Natural killer cell (primary cell): ENCODE results near the gene VSX1. TPM values are rescaled to one million over a fixed set of nuclear protein-coding genes. Genes with fewer than 3 reads are reported as not detected.
A peak's percentile ranks its signal among the peaks of the same experiment; 100 is the strongest.

ENCODE experiments used
- ATAC-seq, 3 donors: fragments of 150-1000 bp in 2 of 3; fragments of 200-7000 bp in 1 of 3; cut with Tn5 transposase; 1 replicate in 1 of 3; 2 replicates in 2 of 3; pipeline ENCODE4 v1.10.0; 2021; ENCODE audit warnings: mild to moderate bottlenecking in 2 of 3, moderate library complexity in 2 of 3
- DNase-seq, 2 donors: peaks; one replicate each; pipeline versions ENCODE4 v3.0.0 to v3.0.0-alpha.2; 2013 to 2021; ENCODE audit warnings: mixed read lengths in 1 of 2
- H3K27ac ChIP-seq: one replicate; pipeline ENCODE4 v1.5.1; 2013; ENCODE audit warnings: mild to moderate bottlenecking, low read length
- H3K27me3 ChIP-seq: one replicate; pipeline ENCODE4 v1.6.1; 2013; ENCODE audit warnings: low read length; ENCODE audit not compliant: control insufficient read depth, insufficient read depth
- H3K36me3 ChIP-seq: one replicate; pipeline ENCODE4 v1.6.1; 2013; ENCODE audit warnings: low read length; ENCODE audit not compliant: control insufficient read depth, insufficient read depth
- H3K4me1 ChIP-seq: one replicate; pipeline ENCODE4 v1.6.1; 2013; ENCODE audit warnings: low read length; ENCODE audit not compliant: control insufficient read depth, insufficient read depth
- H3K4me3 ChIP-seq: one replicate; pipeline ENCODE4 v1.5.1; 2013; ENCODE audit warnings: low read length
- H3K9me3 ChIP-seq: one replicate; pipeline ENCODE4 v1.6.1; 2013; ENCODE audit warnings: low read length; ENCODE audit not compliant: control insufficient read depth, insufficient read depth
- H3K27ac Mint-ChIP-seq, 2 donors: one replicate each; pipeline ENCODE4 v1.8.0; 2022; ENCODE audit warnings: mild to moderate bottlenecking in 2 of 2, mixed read lengths in 2 of 2, moderate library complexity in 1 of 2
- H3K27me3 Mint-ChIP-seq, 2 donors: one replicate each; pipeline ENCODE4 v1.8.0; 2022; ENCODE audit warnings: low read depth in 2 of 2, mixed read lengths in 2 of 2
- H3K36me3 Mint-ChIP-seq: one replicate; pipeline ENCODE4 v1.8.0; 2022; ENCODE audit warnings: mixed read lengths
- H3K4me1 Mint-ChIP-seq, 2 donors: one replicate each; pipeline ENCODE4 v1.8.0; 2022; ENCODE audit warnings: mixed read lengths in 2 of 2
- H3K4me3 Mint-ChIP-seq: one replicate; pipeline ENCODE4 v1.8.0; 2022; ENCODE audit warnings: mild to moderate bottlenecking, moderate library complexity, mixed read lengths
- H3K9me3 Mint-ChIP-seq, 2 donors: one replicate each; pipeline ENCODE4 v1.8.0; 2022; ENCODE audit warnings: mixed read lengths in 2 of 2
- WGBS: methylation state at CpG from one replicate; pipeline ENCODE4 v1.1.7; 2013; ENCODE audit warnings: missing lambda C conversion rate; ENCODE audit not compliant: insufficient coverage; 5-methylcytosine and 5-hydroxymethylcytosine counted together
- intact Hi-C: fragments of 100-400 bp; cut with micrococcal nuclease; formaldehyde crosslinking; loops from one replicate; pipeline ENCODE4 v1.14.2; 2022
- total RNA-seq, 4 donors: library from RNA; stranded (reverse); fragments of 120-200 nt in 1 of 4; gene quantifications; one replicate each; pipeline versions ENCODE4 v1.2.3 to v1.2.4, GENCODE V29; 2013 to 2022
- TF ChIP-seq, protein P1 (sequence below): fragments of 200-600 bp; IDR thresholded peaks from one replicate; pipeline ENCODE4 v1.8.0; 2022; ENCODE audit warnings: antibody characterized with exemption

The VSX1 gene
- total RNA-seq, 3 donors from 2014 or later (not counting 1 experiment from before 2014, with no cell fraction given) = not detected

GRCh38 chr20:25083141-25083772 lies 1.3 kb upstream of the VSX1 start:
- WGBS = 10% methylated on average over 44 of the region's 44 CpGs
- TF ChIP-seq, protein P1, sequence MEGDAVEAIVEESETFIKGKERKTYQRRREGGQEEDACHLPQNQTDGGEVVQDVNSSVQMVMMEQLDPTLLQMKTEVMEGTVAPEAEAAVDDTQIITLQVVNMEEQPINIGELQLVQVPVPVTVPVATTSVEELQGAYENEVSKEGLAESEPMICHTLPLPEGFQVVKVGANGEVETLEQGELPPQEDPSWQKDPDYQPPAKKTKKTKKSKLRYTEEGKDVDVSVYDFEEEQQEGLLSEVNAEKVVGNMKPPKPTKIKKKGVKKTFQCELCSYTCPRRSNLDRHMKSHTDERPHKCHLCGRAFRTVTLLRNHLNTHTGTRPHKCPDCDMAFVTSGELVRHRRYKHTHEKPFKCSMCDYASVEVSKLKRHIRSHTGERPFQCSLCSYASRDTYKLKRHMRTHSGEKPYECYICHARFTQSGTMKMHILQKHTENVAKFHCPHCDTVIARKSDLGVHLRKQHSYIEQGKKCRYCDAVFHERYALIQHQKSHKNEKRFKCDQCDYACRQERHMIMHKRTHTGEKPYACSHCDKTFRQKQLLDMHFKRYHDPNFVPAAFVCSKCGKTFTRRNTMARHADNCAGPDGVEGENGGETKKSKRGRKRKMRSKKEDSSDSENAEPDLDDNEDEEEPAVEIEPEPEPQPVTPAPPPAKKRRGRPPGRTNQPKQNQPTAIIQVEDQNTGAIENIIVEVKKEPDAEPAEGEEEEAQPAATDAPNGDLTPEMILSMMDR = no peak
- Mint-ChIP-seq H3K4me3 (no peak overlapping the region), H3K27ac (no peak overlapping the region), H3K4me1 (peaks cover 4 to 7% of the 10 kb centered on the region in 2 donors), H3K9me3 (no peaks in the 10 kb centered on the region), H3K27me3 (peaks cover 56 to 64% of the 10 kb centered on the region in 2 donors), H3K36me3 (no peaks in the 10 kb centered on the region)
- ATAC-seq (no peak), DNase-seq (no peak)
- no peak overlapping the region for H3K4me3 ChIP-seq
- peaks cover 3% of the 10 kb centered on the region for H3K9me3 ChIP-seq
- no peak overlapping the region for H3K27ac ChIP-seq
- intact Hi-C loops = no loop called here
- no peaks in the 10 kb centered on the region for H3K36me3 ChIP-seq
- peaks cover 56% of the 10 kb centered on the region for H3K27me3 ChIP-seq
- H3K4me1 ChIP-seq = peaks cover 17% of the 10 kb centered on the region

GRCh38 chr20:25082498-25082873 lies 545 bp upstream of the VSX1 start:
- Mint-ChIP-seq H3K4me1 (peaks cover 4 to 7% of the 10 kb centered on the region in 2 donors), H3K36me3 (no peaks in the 10 kb centered on the region), H3K27me3 (peaks cover 63 to 72% of the 10 kb centered on the region in 2 donors), H3K4me3 (no peak overlapping the region), H3K27ac (no peak overlapping the region), H3K9me3 (no peaks in the 10 kb centered on the region)
- intact Hi-C loops = no loop called here
- H3K27ac ChIP-seq = no peak overlapping the region
- H3K9me3 ChIP-seq = peaks cover 3% of the 10 kb centered on the region
- DNase-seq = no peak
- ATAC-seq = no peak
- H3K36me3 ChIP-seq = no peaks in the 10 kb centered on the region
- peaks cover 63% of the 10 kb centered on the region for H3K27me3 ChIP-seq
- H3K4me3 ChIP-seq = no peak overlapping the region
- H3K4me1 ChIP-seq = peaks cover 17% of the 10 kb centered on the region
- TF ChIP-seq, protein P1 = no peak
- 25% methylated on average over 8 of the region's 9 CpGs for WGBS

DNA sequence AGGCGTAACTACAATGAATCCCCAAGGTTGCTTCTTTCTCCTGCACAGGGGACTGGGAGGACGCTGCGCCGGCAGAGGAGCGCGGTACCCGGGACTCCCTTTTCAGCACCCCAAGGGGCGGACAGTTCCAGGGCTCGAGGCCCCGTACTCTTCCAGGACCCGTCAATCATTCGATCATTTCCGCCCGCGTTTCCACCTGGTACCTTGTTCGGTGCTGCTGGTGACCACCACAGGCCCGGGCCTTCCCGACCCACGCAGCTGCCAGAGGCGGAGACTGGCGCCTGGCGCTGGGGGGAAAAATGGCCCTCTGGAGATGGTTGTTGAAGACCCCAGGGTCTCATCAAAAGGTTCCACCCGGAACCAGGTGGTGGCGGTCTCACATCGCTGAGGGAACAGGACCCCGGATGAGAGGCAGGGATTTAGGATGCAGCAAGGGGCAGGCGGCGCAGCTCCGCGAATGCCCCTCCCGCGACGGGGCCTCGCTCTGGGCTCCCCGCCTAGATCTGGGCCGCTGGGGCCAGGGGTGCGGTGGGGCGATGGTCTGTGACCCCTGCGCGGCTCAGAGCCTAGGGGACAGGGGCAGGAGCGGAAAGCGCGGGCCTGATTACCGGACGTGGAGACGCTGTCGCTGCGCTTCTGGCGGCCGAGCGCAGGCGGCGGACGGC lies 744 bp downstream of the VSX1 start:
- WGBS = 14% methylated on average over 54 of the region's 54 CpGs
- Mint-ChIP-seq H3K4me1 (peaks cover 4 to 7% of the 10 kb centered on the region in 2 donors), H3K4me3 (no peak overlapping the region), H3K36me3 (no peaks in the 10 kb centered on the region), H3K27me3 (peaks cover 57 to 70% of the 10 kb centered on the region in 2 donors), H3K27ac (no peak overlapping the region), H3K9me3 (no peaks in the 10 kb centered on the region)
- DNase-seq = peak in 1 of 2 donors; percentile 68
- H3K4me1 ChIP-seq = peaks cover 17% of the 10 kb centered on the region
- H3K27me3 ChIP-seq = peaks cover 69% of the 10 kb centered on the region
- no peak overlapping the region for H3K4me3 ChIP-seq
- H3K9me3 ChIP-seq = peaks cover 3% of the 10 kb centered on the region
- TF ChIP-seq, protein P1 = no peak
- H3K27ac ChIP-seq = no peak overlapping the region
- intact Hi-C loops = no loop called here
- H3K36me3 ChIP-seq = no peaks in the 10 kb centered on the region
- ATAC-seq = peak in 2 of 3 donors; percentile 63 to 77
